ENCODE data around the gene RCN2.

RCN2 gene

DNA sequence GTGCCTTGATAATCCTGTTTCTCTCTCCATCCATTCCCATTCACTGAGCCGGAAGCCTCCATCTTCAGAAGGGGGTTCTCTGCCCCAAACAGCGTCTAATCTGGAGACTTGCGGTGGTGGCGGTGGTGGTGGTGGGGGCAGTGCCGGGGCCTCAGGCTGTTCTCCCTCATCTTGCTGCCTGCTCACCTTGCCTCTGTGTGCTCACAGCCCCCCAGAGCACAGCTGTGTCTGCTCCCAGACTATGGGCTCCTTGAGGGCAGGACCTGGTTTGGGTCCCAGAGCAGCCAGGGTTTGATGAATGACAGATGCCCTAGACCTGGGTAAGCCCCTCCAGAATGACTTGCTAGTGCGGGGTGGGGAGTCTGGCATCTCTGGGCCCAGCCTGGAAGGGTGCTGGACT lies 62.9 kb downstream of the RCN2 start:
- DNase-seq (ENCODE audit: low spot score) = no peak

DNA sequence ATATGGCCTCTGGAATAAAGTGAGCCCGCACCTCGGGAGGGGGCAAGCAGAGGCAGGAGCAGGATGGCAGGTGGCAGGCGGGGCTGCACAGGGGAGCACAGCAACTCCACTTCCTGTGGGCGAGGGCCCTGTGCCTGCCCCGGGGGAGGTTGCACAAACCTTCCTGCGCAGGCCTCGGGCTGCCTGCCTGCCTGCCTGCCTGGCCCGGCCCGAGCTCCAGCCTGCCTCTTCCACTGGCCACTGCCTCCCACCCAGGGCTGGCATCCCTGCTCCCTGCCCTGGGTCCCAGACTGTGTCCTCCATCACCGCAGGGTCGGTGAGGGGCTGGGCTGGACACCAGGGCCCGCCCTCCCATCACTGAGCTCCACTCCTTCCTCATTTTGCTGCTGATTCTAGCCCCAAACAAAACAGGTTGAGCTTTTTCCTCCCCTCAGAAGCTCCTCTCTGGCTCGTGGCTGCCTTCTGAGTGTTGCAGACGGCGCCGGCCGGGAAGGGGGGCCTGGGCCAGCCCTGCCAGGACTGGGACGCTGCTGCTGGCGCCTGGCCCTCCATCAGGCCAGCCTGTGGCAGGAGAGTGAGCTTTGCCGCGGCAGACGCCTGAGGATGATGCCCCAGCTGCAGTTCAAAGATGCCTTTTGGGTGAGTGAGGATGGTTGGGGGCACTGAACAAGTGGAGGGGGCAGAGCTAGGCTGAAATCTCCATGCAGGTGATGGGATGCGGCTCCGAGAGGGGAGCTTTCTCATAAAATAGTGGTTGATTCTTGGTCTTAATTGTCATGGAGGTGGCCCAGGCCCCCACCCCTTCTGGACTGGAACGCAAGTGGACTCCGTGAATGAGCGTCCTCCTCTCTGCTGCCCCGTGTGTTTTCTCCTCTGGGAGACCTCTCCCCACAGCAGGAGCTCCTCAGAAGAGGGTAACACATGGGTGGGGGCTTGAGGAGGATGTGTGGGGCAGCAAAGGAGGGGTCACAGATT lies 63.7 kb downstream of the RCN2 start, which contains the start of gene PSTPIP1:
Gene PSTPIP1, plus strand, starts transcription at position 156 of the 975 bp plus-strand sequence. Its CDS starts 448 bp downstream, at position 604.
- peak; percentile 85 for DNase-seq (ENCODE audit: low spot score)

DNA sequence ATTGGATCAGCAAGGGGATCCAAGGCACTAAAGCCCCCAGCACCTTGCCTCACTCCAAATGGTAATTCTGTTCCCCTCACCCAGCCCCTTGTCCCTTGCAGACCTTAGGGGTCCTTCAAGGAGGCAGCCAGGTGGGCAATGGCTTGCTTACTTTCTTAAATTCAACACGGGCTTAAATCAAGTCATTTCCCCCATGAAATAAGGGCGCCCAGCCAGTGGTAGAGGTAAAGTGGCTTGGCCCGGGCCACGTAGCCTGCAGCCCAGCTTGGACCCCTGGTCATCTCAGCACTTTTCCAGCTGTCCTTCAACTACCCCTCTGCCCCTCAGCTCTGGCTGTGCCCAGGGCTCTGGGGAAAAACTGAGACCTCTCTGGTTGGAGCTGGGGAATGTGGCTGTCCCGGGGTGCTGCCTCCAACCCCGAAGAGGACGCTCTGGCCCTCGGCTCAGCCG lies 64.6 kb downstream of the RCN2 start:
- no peak for DNase-seq (ENCODE audit: low spot score)

GRCh38 chr15:76996526-76997401 lies 65.2 kb downstream of the RCN2 start:
- DNase-seq (ENCODE audit: low spot score) = peak; percentile 71

DNA sequence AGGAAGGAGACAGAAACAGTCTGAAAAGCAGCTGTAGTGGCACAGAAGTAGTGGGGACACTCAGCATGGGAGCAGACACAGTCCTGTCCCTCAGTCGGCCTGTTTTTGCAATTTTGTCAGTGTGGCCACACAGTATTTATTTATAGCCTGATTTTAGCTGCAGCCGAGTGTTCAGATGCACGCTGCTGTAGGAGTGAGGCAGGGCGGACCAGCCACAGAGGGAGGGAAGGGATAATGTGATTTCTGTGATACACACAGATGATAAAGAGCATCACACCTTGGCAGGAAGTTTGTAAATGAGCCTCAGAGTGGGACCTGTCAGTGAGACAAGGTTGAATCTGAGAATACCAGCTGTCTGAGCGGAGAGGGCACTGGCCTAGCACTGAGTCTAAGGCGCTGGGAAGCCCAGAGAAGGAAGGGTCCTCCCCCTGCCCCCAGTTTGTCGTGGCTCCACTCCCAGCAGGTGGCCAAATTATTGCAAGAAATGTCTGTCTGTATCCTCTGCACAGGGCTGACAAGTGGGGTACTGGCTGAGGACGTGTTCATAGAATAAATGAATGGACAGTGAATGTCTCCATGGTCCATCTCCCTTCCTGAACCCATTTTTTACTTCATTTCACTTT lies 67.2 kb downstream of the RCN2 start:
- DNase-seq (ENCODE audit: low spot score) = no peak

DNA sequence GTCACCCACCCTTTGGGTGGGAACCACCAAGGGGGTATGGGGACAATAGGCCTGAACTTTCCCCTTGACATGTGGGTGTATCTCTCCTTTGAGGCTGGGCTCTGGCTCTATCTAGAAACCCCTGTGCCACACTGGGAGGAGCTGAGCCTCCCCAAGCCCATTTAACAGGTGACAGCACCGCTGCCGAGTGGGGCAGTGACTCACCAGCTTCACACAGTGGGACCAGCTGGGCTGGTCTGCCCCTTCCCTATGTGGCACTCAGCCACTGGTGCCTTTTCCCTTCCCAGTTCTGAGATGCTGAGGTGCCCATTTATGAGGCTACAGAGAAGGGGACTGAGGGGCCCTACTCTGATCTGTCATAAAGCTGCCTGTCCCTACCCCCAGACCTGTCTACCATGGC lies 68.4 kb downstream of the RCN2 start:
- DNase-seq (ENCODE audit: low spot score) = no peak

DNA sequence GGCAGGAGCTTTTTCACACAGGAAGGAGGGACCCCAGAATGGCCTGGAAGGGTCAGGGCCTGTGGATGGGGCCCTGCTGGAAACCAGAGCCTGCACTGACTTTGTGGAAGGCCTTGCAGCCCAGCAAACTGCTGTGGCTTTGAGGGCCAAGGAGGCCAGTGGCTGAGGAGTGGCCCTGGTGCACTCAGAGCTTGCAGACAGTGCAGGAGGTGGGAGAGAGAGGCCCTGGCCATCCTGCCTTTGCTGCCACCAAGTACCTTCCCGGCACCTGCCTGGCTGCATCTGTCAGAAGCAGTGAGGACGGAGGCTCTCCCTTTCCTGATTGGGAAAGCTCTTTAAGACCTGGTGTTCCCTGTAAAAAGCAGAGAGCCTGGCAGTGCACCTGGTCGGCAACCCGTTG lies 69.8 kb downstream of the RCN2 start:
- DNase-seq (ENCODE audit: low spot score) = no peak

- DNase-seq (ENCODE audit: low spot score) = no peak
Observed at GRCh38 chr15:77001966-77002365, 70.4 kb downstream of the RCN2 start.

- no peak for DNase-seq (ENCODE audit: low spot score)
Observed at GRCh38 chr15:77002436-77002835, 70.9 kb downstream of the RCN2 start.

DNA sequence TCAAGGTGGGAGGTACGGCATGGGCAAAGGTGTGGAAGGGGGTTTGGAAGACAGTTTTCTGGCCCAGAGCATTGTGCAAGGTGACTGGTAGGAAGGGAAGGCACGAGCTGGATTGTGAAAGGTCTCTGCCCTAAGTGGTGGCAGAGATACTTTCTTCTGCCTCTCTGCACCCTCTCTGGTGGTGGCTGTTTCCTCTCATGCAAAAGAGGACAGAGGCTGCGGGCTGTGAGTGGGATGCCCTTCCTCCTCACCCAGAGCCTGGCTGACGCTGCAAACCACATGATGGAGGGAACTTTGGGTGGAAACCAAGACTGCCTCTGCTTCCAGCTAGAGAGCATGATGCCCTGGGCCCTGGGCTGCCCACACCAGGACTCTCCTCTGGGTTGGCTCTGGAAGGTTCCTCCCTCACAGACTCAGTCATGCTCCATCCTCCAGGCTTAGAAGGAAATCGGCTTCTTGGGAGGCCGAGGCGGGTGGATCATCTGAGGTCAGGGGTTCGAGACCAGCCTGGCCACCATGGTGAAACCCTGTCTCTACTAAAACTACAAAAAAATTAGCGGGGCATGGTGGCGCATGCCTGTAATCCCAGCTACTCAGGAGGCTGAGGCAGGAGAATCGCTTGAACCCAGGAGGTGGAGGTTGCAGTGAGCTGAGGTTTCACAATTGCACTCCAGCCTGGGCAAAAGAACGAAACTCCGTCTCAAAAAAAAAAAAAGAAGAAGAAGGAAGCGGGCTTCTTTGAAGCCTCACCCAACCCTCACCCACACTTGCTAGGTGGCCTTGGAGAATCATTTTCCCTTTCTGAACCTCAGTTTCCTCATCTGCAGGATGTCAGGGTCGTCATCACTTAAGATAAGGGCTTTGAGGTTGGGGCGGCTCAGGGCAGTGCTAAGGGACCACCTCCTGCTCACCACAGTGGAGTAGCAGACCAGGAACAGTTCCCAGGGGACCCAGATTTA lies 71.7 kb downstream of the RCN2 start:
- peak; percentile 88 for DNase-seq (ENCODE audit: low spot score)
